B cell (primary cell): Measurements from ENCODE around the gene NADSYN1.

Experiments used
- EZH2 ChIP-seq: IDR thresholded peaks from 2 replicates; pipeline ENCODE4 v1.6.1; 2012; ENCODE audit warnings: borderline replicate concordance, low read depth, mild to moderate bottlenecking, moderate library complexity, low read length; ENCODE audit not compliant: insufficient read depth, poor library complexity, severe bottlenecking
- TF ChIP-seq, protein P1 (sequence below): fragments of 200-600 bp; IDR thresholded peaks from one replicate; pipeline ENCODE4 v1.8.0; 2022; ENCODE audit warnings: antibody characterized with exemption, mild to moderate bottlenecking

DNA sequence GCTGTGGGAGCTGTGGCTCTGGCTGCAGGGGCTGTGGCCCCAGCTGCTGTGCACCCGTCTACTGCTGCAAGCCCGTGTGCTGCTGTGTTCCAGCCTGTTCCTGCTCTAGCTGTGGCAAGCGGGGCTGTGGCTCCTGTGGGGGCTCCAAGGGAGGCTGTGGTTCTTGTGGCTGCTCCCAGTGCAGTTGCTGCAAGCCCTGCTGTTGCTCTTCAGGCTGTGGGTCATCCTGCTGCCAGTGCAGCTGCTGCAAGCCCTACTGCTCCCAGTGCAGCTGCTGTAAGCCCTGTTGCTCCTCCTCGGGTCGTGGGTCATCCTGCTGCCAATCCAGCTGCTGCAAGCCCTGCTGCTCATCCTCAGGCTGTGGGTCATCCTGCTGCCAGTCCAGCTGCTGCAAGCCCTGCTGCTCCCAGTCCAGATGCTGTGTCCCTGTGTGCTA lies 95.7 kb downstream of the NADSYN1 start:
- TF ChIP-seq, protein P1, sequence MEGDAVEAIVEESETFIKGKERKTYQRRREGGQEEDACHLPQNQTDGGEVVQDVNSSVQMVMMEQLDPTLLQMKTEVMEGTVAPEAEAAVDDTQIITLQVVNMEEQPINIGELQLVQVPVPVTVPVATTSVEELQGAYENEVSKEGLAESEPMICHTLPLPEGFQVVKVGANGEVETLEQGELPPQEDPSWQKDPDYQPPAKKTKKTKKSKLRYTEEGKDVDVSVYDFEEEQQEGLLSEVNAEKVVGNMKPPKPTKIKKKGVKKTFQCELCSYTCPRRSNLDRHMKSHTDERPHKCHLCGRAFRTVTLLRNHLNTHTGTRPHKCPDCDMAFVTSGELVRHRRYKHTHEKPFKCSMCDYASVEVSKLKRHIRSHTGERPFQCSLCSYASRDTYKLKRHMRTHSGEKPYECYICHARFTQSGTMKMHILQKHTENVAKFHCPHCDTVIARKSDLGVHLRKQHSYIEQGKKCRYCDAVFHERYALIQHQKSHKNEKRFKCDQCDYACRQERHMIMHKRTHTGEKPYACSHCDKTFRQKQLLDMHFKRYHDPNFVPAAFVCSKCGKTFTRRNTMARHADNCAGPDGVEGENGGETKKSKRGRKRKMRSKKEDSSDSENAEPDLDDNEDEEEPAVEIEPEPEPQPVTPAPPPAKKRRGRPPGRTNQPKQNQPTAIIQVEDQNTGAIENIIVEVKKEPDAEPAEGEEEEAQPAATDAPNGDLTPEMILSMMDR = no peak
- no peak for TF ChIP-seq EZH2
